ENCODE data around the gene ZGRF1.
"Not testable (repeated sequence)": the region's sequence is repeated elsewhere in the genome, so short reads cannot be mapped to it uniquely, and the experiment has no call there.

ZGRF1 gene

DNA sequence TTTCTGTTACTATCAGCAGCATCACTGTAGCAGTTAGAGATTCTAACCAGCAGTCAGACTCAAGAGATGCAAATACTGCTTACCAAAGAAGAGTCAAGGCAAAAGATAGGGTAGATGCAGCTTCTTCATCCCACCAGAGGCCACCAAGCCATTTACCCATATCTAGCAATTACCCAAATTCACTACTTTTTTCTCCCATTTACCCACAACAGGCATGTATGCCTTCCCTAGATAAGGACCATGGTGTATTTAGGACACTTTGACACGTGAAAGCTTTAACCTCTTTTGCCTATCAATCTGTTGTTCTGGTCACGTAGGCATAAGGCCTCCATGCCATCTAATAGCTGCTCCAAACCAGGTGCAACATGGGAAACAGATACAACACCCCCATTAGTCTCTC, 5.8 kb upstream of the ZGRF1 start:
- DNase-seq (ENCODE audit: low read depth), result no peak
- TF ChIP-seq, protein P1, sequence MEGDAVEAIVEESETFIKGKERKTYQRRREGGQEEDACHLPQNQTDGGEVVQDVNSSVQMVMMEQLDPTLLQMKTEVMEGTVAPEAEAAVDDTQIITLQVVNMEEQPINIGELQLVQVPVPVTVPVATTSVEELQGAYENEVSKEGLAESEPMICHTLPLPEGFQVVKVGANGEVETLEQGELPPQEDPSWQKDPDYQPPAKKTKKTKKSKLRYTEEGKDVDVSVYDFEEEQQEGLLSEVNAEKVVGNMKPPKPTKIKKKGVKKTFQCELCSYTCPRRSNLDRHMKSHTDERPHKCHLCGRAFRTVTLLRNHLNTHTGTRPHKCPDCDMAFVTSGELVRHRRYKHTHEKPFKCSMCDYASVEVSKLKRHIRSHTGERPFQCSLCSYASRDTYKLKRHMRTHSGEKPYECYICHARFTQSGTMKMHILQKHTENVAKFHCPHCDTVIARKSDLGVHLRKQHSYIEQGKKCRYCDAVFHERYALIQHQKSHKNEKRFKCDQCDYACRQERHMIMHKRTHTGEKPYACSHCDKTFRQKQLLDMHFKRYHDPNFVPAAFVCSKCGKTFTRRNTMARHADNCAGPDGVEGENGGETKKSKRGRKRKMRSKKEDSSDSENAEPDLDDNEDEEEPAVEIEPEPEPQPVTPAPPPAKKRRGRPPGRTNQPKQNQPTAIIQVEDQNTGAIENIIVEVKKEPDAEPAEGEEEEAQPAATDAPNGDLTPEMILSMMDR (conservative IDR thresholded peaks at IDR 0.05; ENCODE audit: low read depth, low read length), result no peak

DNA sequence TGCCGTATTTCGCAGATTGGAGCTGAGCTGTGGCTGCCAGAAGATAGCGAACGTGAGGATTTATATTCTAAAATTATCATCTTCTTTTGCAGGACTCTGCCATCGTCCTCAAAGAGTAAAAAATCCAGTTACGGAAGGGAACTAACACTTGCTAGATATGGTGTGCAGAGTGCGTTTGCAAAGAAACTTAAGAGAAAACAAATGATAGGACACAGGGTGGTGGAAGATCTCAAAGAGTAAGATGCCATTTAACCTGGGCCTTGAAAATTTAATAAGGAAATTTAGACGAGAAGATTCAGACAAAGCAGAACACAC, 800 bp upstream of the ZGRF1 start:
- no peak for DNase-seq (ENCODE audit: low read depth)
- peak overlapping the region; percentile 99 for H3K4me3 ChIP-seq (ENCODE audit: low read length)
- TF ChIP-seq, protein P1 (conservative IDR thresholded peaks at IDR 0.05; ENCODE audit: low read depth, low read length), result no peak

More for the DNA sequence above, 5.8 kb upstream of the ZGRF1 start:
- no peak overlapping the region for H3K4me3 ChIP-seq (ENCODE audit: low read length)

DNA sequence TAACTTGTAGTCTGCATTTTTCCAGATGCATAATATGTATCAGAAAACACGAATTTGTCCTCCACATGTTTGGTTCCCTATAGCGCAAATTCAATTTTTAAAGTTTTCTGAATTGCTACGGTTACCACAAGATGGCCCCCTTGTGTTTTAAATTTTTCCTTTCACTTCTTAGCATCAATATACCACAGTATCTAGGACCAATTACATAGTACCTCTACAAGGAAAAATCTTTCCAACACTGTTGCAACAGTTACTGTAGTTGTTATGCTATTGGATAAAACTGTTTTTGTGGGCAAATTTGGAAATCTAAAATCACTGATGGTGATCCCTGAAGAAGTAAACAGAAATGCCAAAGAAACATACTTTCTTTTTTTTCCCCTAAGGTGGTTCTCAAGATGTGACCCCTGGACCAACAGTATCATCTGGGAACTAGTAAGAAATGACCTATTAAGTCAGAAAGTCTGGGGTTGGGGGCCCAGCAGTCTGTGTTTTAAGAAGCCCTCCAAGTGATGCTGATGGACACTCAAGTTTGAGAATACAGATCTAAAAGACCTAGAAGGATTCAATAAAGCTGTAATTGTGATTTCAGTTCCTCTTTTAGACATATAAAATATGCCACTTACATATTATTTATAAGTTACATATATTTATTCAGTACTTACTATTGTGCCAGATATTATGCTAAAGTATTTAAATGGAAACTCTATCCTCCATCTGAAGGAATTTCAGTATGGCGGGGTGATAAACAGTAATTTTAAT, 3.1 kb downstream of the ZGRF1 start:
- H3K4me3 ChIP-seq (ENCODE audit: low read length), result no peak overlapping the region
- TF ChIP-seq, protein P1 (conservative IDR thresholded peaks at IDR 0.05; ENCODE audit: low read depth, low read length), result peak; percentile 52
- no peak for DNase-seq (ENCODE audit: low read depth)

DNA sequence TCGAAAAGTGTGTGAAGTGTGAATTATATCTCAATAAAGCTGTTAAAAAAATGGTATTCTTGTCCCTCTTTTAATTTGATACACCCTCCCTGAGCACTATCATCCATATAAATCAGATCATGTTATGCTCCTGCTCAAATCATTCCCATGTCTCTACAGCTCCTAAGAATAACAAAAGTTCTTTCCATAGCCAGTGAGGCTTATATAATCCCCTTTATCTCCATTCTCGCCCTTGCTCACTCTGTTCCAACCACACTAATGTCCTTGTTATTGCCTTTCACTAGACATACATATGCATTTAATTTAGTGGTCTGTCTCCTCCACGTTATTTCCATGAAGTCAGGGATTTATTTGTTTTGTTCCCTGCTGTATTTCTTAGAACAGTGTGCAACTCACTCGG, 10.5 kb downstream of the ZGRF1 start:
- TF ChIP-seq, protein P1 (conservative IDR thresholded peaks at IDR 0.05; ENCODE audit: low read depth, low read length), result no peak
- no peak for DNase-seq (ENCODE audit: low read depth)
- H3K4me3 ChIP-seq (ENCODE audit: low read length), result no peak overlapping the region

- no peak for DNase-seq (ENCODE audit: low read depth)
- H3K4me3 ChIP-seq (ENCODE audit: low read length), result no peak overlapping the region
- TF ChIP-seq, protein P1 (conservative IDR thresholded peaks at IDR 0.05; ENCODE audit: low read depth, low read length), result no peak
These were observed 19.7 kb downstream of the ZGRF1 start for GRCh38 chr4:112616984-112617383.

- not testable (repeated sequence) for H3K4me3 ChIP-seq (ENCODE audit: low read length); DNase-seq (ENCODE audit: low read depth)
These were observed 23.9 kb downstream of the ZGRF1 start for GRCh38 chr4:112612814-112613213.

DNA sequence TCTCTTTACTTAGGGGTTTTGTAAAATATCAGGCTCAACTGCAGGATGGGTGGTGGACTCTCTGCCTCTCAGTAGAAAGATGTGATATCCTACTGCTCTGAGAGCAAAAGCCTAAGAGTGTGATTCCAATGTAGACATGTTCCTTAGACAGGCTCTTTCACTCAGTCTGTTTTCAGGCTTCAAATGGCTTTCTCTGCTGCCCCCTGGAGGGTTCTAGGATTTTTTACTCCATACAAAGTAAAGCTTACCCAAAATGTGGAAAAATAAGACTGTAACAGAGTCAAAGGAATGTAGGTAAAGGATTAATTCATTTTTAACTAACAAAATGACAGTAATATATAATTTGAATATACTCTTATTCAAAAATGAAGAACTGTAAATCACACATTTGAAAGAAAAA, 32.1 kb downstream of the ZGRF1 start:
- no peak overlapping the region for H3K4me3 ChIP-seq (ENCODE audit: low read length)
- DNase-seq (ENCODE audit: low read depth), result no peak
- TF ChIP-seq, protein P1 (conservative IDR thresholded peaks at IDR 0.05; ENCODE audit: low read depth, low read length), result peak; percentile 75
